IMR-90 (cell line): ENCODE measurements around the gene CAMK2B. TPM values are rescaled to one million over a fixed set of nuclear protein-coding genes. Genes with fewer than 3 reads are reported as not detected.

Experiments used
- ATAC-seq: fragments of 200-7000 bp; cut with Tn5 transposase; 2 replicates; pipeline ENCODE4 v1.9.1; 2020; ENCODE audit warnings: low read depth, mild to moderate bottlenecking, moderate library complexity
- BruUV-seq: library from RNA; stranded (reverse); fragments of 400-500 nt; replicated peaks from 2 replicates; lab custom pipeline; 2021; lab: Mats Ljungman, UMichigan
- CTCF ChIA-PET: fragments of 300-600 bp; formaldehyde crosslinking; extraction: SDS; loops from one replicate; lab custom pipeline; 2021; ENCODE audit warnings: antibody characterized with exemption; lab: Yijun Ruan, JAX
- POLR2A ChIA-PET: fragments of 300-600 bp; sonication (Branson Sonifier 250); formaldehyde crosslinking; loops from one replicate; lab custom pipeline; 2022; ENCODE audit warnings: antibody characterized with exemption; ENCODE audit not compliant: unreplicated experiment; lab: Charles Lee
- DNase-seq: peaks from one replicate; pipeline ENCODE4 v3.0.0; 2013
- H2AFZ ChIP-seq: replicated peaks from 2 replicates; pipeline ENCODE3; 2013; ENCODE audit warnings: low read length, mild to moderate bottlenecking; ENCODE audit not compliant: poor library complexity
- H2AK5ac ChIP-seq: 2 replicates; pipeline ENCODE4 v1.6.1; 2013; ENCODE audit warnings: low read depth, low read length, inconsistent platforms
- H2AK9ac ChIP-seq: replicated peaks from 2 replicates; pipeline ENCODE3; 2013; ENCODE audit warnings: mild to moderate bottlenecking, low read depth, low read length, moderate library complexity; ENCODE audit not compliant: poor library complexity
- H2BK120ac ChIP-seq: 2 replicates; pipeline ENCODE4 v1.6.1; 2013; ENCODE audit warnings: low read depth, low read length, inconsistent platforms
- H2BK15ac ChIP-seq: 3 replicates; pipeline ENCODE4 v1.6.1; 2013; ENCODE audit warnings: low read depth, low read length, inconsistent platforms
- H2BK20ac ChIP-seq: 2 replicates; pipeline ENCODE4 v1.6.1; 2013; ENCODE audit warnings: low read depth, mild to moderate bottlenecking, inconsistent platforms, low read length, moderate library complexity
- H2BK5ac ChIP-seq: 2 replicates; pipeline ENCODE4 v1.6.1; 2013; ENCODE audit warnings: mild to moderate bottlenecking, low read depth, low read length, inconsistent platforms; ENCODE audit not compliant: poor library complexity, severe bottlenecking
- H3K14ac ChIP-seq: replicated peaks from 2 replicates; pipeline ENCODE4 v1.6.1; 2013; ENCODE audit warnings: low read depth, low read length, inconsistent platforms
- H3K18ac ChIP-seq: 2 replicates; pipeline ENCODE4 v1.6.1; 2013; ENCODE audit warnings: low read depth, low read length, control low read depth
- H3K23ac ChIP-seq: 2 replicates; pipeline ENCODE4 v1.6.1; 2013; ENCODE audit warnings: low read depth, low read length, inconsistent platforms
- H3K27ac ChIP-seq: 2 replicates; pipeline ENCODE4 v1.5.1; 2013; ENCODE audit warnings: mild to moderate bottlenecking, control low read depth, low read length; ENCODE audit not compliant: insufficient read depth
- H3K27me3 ChIP-seq: 2 replicates; pipeline ENCODE4 v1.6.1; 2013; ENCODE audit warnings: low read length; ENCODE audit not compliant: control insufficient read depth, insufficient read depth
- H3K36me3 ChIP-seq: 2 replicates; pipeline ENCODE4 v1.6.1; 2013; ENCODE audit warnings: low read length, mixed read lengths; ENCODE audit not compliant: control insufficient read depth, insufficient read depth
- H3K4ac ChIP-seq: 2 replicates; pipeline ENCODE4 v1.6.1; 2013; ENCODE audit warnings: low read depth, low read length, inconsistent platforms
- H3K4me1 ChIP-seq: 2 replicates; pipeline ENCODE4 v1.6.1; 2013; ENCODE audit warnings: low read length, mixed read lengths; ENCODE audit not compliant: control insufficient read depth, insufficient read depth
- H3K4me2 ChIP-seq: 2 replicates; pipeline ENCODE4 v1.6.1; 2013; ENCODE audit warnings: low read depth, mild to moderate bottlenecking, control low read depth, low read length, moderate library complexity
- H3K4me3 ChIP-seq: 2 replicates; pipeline ENCODE4 v1.5.1; 2013; ENCODE audit warnings: low read depth, mild to moderate bottlenecking, control low read depth, low read length, moderate library complexity; ENCODE audit not compliant: insufficient read depth
- H3K56ac ChIP-seq: 2 replicates; pipeline ENCODE4 v1.6.1; 2013; ENCODE audit warnings: low read length, inconsistent platforms; ENCODE audit not compliant: insufficient read depth; ENCODE audit errors: extremely low read depth
- H3K79me1 ChIP-seq, 2 experiments: 2 replicates each; pipeline ENCODE4 v1.6.1; 2013; ENCODE audit warnings: low read length in 2 of 2, inconsistent platforms in 1 of 2, low read depth in 1 of 2
- H3K9ac ChIP-seq: 2 replicates; pipeline ENCODE4 v1.6.1; 2013; ENCODE audit warnings: low read depth, low read length, control low read depth
- H3K9me1 ChIP-seq: 2 replicates; pipeline ENCODE4 v1.6.1; 2013; ENCODE audit warnings: low read length, inconsistent platforms; ENCODE audit not compliant: insufficient read depth
- H3K9me3 ChIP-seq: 2 replicates; pipeline ENCODE4 v1.6.1; 2013; ENCODE audit warnings: low read length; ENCODE audit not compliant: control insufficient read depth, insufficient read depth
- H4K20me1 ChIP-seq: 2 replicates; pipeline ENCODE4 v1.6.1; 2013; ENCODE audit warnings: low read length, inconsistent platforms; ENCODE audit not compliant: insufficient read depth
- H4K5ac ChIP-seq: 2 replicates; pipeline ENCODE4 v1.6.1; 2013; ENCODE audit warnings: mild to moderate bottlenecking, low read depth, low read length, control low read depth
- H4K8ac ChIP-seq, 2 experiments: 2 replicates each; pipeline ENCODE4 v1.6.1; 2013; ENCODE audit warnings: low read depth in 2 of 2, low read length in 2 of 2, control low read depth in 1 of 2, inconsistent platforms in 1 of 2
- H4K91ac ChIP-seq: 2 replicates; pipeline ENCODE4 v1.6.1; 2013; ENCODE audit warnings: low read depth, low read length, inconsistent platforms; ENCODE audit not compliant: insufficient read depth
- BHLHE40 ChIP-seq: fragments of 150-350 bp; IDR thresholded peaks from 2 replicates; pipeline ENCODE4 v1.6.1; 2016; ENCODE audit warnings: mild to moderate bottlenecking, low read depth, low read length
- CEBPB ChIP-seq: IDR thresholded peaks from 2 replicates; pipeline ENCODE4 v1.6.1; 2012; ENCODE audit warnings: low read depth, low read length, improper control_type of control experiment
- CHD1 ChIP-seq: IDR thresholded peaks from 2 replicates; pipeline ENCODE4 v1.6.1; 2012; ENCODE audit warnings: low read depth, low read length, improper control_type of control experiment
- FOS ChIP-seq: fragments of 150-350 bp; IDR thresholded peaks from 2 replicates; pipeline ENCODE4 v1.6.1; 2016; ENCODE audit warnings: low read depth, low read length
- RFX5 ChIP-seq: IDR thresholded peaks from 2 replicates; pipeline ENCODE4 v1.8.0; 2012; ENCODE audit warnings: low read depth, mild to moderate bottlenecking, low read length, moderate library complexity
- SMC3 ChIP-seq: fragments of 150-350 bp; IDR thresholded peaks from 2 replicates; pipeline ENCODE4 v1.6.1; 2016; ENCODE audit warnings: low read depth, mild to moderate bottlenecking, antibody characterized with exemption, low read length, moderate library complexity
- USF2 ChIP-seq: fragments of 150-350 bp; IDR thresholded peaks from 2 replicates; pipeline ENCODE4 v1.6.1; 2017; ENCODE audit warnings: mild to moderate bottlenecking, antibody characterized with exemption, low read length, low read depth
- WGBS, 2 experiments: methylation state at CpG; one replicate each; pipeline versions ENCODE4 v1.1.5 to v1.1.7; 2013; ENCODE audit warnings: missing lambda C conversion rate in 2 of 2; ENCODE audit not compliant: insufficient read length in 1 of 2; ENCODE audit errors: extremely low coverage in 2 of 2; 5-methylcytosine and 5-hydroxymethylcytosine counted together
- dilution Hi-C: fragments of 300-500 bp; cut with HindIII; formaldehyde crosslinking; loops from one replicate; pipeline ENCODE4 v1.14.3; 2018; ENCODE audit warnings: low sequenced_read_pairs; ENCODE audit not compliant: unreplicated experiment
- in situ Hi-C: fragments of 300-500 bp; cut with MboI; formaldehyde crosslinking; loops from 3 replicates; pipeline ENCODE4 v1.14.3; 2019; ENCODE audit warnings: low sequenced_read_pairs, inconsistent platforms, mixed read lengths
- intact Hi-C: fragments of 100-400 bp; cut with micrococcal nuclease; formaldehyde crosslinking; loops from 2 replicates; pipeline ENCODE4 v1.10.0; 2022
- polyA plus RNA-seq, 3 experiments: library from polyadenylated mRNA; depleted of rRNA; stranded (reverse); fragments of >200 nt; gene quantifications; 2 replicates each; pipeline ENCODE4 v1.2.3, GENCODE V29; 2012; ENCODE audit warnings: low replicate concordance in 1 of 3
- total RNA-seq: library from RNA; depleted of rRNA; stranded (reverse); fragments of >200 nt; gene quantifications from 2 replicates; pipeline ENCODE4 v1.2.3, GENCODE V29; 2012

The CAMK2B gene
- total and polyA plus RNA-seq, 2 of the 4 experiments (the other 2 are of a cell fraction): 0.18 to 0.36 TPM

GRCh38 chr7:44278451-44279161 lies 46.8 kb downstream of the CAMK2B start:
- in situ Hi-C loops: no loop called here
- no peak overlapping the region for H3K56ac ChIP-seq

More at GRCh38 chr7:44278451-44279161, 46.8 kb downstream of the CAMK2B start:
- Histone ChIP-seq H2AK5ac (no peak overlapping the region), H4K20me1 (no peaks in the 10 kb centered on the region), H4K91ac (no peak overlapping the region), H3K27ac (no peak overlapping the region), H3K4me3 (no peak overlapping the region), H3K9me1 (0 out of 2 replicates have a peak, but pooled peaks cover 5% of the 10 kb centered on the region), H3K36me3 (no peaks in the 10 kb centered on the region), H4K8ac (no peak overlapping the region), H3K9ac (no peak overlapping the region), H2BK20ac (no peak overlapping the region), H2AK9ac (no peak overlapping the region), H2AFZ (no peak overlapping the region), H3K9me3 (no peaks in the 10 kb centered on the region), H3K23ac (no peak overlapping the region), H3K4me1 (peaks cover 5% of the 10 kb centered on the region; the same call in 1 of the 2 replicates), H3K27me3 (peaks cover 31% of the 10 kb centered on the region), H3K14ac (no peak overlapping the region), H3K4ac (no peak overlapping the region), H2BK120ac (no peak overlapping the region), H3K18ac (no peak overlapping the region), H2BK15ac (no peak overlapping the region), H3K4me2 (no peak overlapping the region), H2BK5ac (no peak overlapping the region), H3K79me1 (no peaks in the 10 kb centered on the region), H4K5ac (no peak overlapping the region)
- BruUV-seq: no TSS peak
- WGBS, 2 experiments: 73% methylated on average over 5 of the region's 9 CpGs; no CpG with 5 or more reads in 1 of the 2 experiments
- POLR2A ChIA-PET: no interaction called here
- intact Hi-C loops: no loop called here
- peak; percentile 75 for DNase-seq
- peak; percentile 82 for ATAC-seq
- no peak for TF ChIP-seq SMC3
- peak; percentile 60 for TF ChIP-seq FOS
- TF ChIP-seq USF2: peak; percentile 30; the same call in 1 of the 2 replicates
- TF ChIP-seq CEBPB: peak; percentile 51
- TF ChIP-seq BHLHE40: peak; percentile 34; the same call in 1 of the 2 replicates
- no peak for TF ChIP-seq RFX5
- no peak for TF ChIP-seq CHD1
- CTCF ChIA-PET: no interaction called here
- dilution Hi-C loops: no loop called here
